Esophagus squamous epithelium (tissue), 4 donors: Measurements from ENCODE around the gene USP46.

Experiments used
- POLR2A ChIP-seq, 4 donors: fragments of 450-650 bp; IDR thresholded peaks; one replicate each; pipeline ENCODE4 v1.6.1; 2017; ENCODE audit warnings: antibody characterized with exemption in 4 of 4, mild to moderate bottlenecking in 4 of 4, moderate library complexity in 3 of 4
- TF ChIP-seq, protein P1 (sequence below), 6 experiments: fragments of 450-650 bp in 4 of 6; fragments of 200-600 bp in 2 of 6; sonication (generic) in 2 of 6; IDR thresholded peaks; one replicate each; pipeline ENCODE4 v1.5.1; 2016 to 2019; ENCODE audit warnings: antibody characterized with exemption in 6 of 6, mild to moderate bottlenecking in 4 of 6, moderate library complexity in 4 of 6

DNA sequence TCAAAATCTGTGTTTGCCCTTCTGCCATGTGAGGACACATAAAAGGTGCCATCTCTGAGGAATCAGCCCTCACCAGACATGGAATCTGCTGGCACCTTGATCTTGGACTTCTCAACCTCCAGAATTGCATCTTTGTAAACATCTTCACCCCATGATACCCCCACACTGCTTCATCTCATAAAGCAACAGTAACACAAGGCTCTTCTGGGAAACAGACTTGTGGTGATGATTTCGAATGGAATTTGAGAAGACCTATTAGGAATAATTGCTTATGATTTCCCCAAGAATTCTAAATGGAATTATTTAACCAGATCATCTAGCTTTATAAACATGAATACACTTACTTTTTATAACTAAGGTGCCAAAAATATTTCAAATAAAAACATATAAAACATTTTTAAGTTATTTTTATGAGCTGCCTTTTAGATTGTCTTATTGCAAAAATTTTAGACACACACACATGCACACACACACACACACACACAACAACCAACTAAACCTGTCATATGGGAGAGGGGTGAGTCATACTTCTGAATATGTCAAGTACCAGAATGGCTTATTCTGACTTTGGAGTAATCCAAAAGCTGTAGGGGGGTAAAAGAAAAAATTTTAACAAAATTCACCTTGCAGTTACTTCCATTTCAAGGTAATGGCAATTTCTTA, 82.0 kb downstream of the USP46 start:
- TF ChIP-seq, protein P1, sequence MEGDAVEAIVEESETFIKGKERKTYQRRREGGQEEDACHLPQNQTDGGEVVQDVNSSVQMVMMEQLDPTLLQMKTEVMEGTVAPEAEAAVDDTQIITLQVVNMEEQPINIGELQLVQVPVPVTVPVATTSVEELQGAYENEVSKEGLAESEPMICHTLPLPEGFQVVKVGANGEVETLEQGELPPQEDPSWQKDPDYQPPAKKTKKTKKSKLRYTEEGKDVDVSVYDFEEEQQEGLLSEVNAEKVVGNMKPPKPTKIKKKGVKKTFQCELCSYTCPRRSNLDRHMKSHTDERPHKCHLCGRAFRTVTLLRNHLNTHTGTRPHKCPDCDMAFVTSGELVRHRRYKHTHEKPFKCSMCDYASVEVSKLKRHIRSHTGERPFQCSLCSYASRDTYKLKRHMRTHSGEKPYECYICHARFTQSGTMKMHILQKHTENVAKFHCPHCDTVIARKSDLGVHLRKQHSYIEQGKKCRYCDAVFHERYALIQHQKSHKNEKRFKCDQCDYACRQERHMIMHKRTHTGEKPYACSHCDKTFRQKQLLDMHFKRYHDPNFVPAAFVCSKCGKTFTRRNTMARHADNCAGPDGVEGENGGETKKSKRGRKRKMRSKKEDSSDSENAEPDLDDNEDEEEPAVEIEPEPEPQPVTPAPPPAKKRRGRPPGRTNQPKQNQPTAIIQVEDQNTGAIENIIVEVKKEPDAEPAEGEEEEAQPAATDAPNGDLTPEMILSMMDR (IDR thresholded peaks at IDR 0.05) = no peak
- TF ChIP-seq POLR2A (IDR thresholded peaks at IDR 0.05) = no peak
